C1 segment of cervical spinal cord (tissue), 14 donors: ENCODE results near the gene TCEAL3.
"Not testable (repeated sequence)": the region's sequence is repeated elsewhere in the genome, so short reads cannot be mapped to it uniquely, and the experiment has no call there.

ENCODE experiments used
- DNase-seq, 14 donors: peaks; one replicate each; lab custom pipeline; 2025; lab: John Stamatoyannopoulos, UW

Gene TCEAL3

GRCh38 chrX:103624111-103624510 lies 16.3 kb downstream of the TCEAL3 start:
- peak in 2 of 14 donors; percentile 1 to 25 for DNase-seq

- no peak for DNase-seq
Measured at GRCh38 chrX:103626855-103627254, 19.1 kb downstream of the TCEAL3 start.

- peak in 12 of 14 donors; percentile 31 to 79 (median 53) for DNase-seq
Measured at GRCh38 chrX:103628386-103629317, 20.9 kb downstream of the TCEAL3 start, which contains the start of gene TCEAL1. Gene TCEAL1 (plus strand): TSS chrX:103628975. CDS start chrX:103629917, 942 bp downstream.

GRCh38 chrX:103629318-103630170 lies 21.8 kb downstream of the TCEAL3 start:
- peak in 13 of 14 donors; percentile 27 to 75 (median 62) for DNase-seq

- DNase-seq = no peak
Measured at GRCh38 chrX:103630171-103630511, 22.4 kb downstream of the TCEAL3 start.

GRCh38 chrX:103631145-103631544 lies 23.4 kb downstream of the TCEAL3 start:
- peak in 1 of 14 donors; percentile 2 for DNase-seq

GRCh38 chrX:103635436-103635835 lies 27.7 kb downstream of the TCEAL3 start:
- no peak for DNase-seq

- DNase-seq = no peak
Measured at GRCh38 chrX:103637604-103638338, 30.0 kb downstream of the TCEAL3 start.

- not testable (repeated sequence) for DNase-seq
Measured at GRCh38 chrX:103638479-103639346, 30.9 kb downstream of the TCEAL3 start.

- DNase-seq = no peak
Measured at GRCh38 chrX:103640401-103641155, 32.8 kb downstream of the TCEAL3 start.

- DNase-seq = no peak
Measured at GRCh38 chrX:103644125-103644524, 36.4 kb downstream of the TCEAL3 start.

- no peak for DNase-seq
Measured at GRCh38 chrX:103647630-103648029, 39.9 kb downstream of the TCEAL3 start.

- no peak for DNase-seq
Measured at GRCh38 chrX:103651151-103651773, 43.5 kb downstream of the TCEAL3 start.

- DNase-seq = not testable (repeated sequence)
Measured at GRCh38 chrX:103655230-103656000, 47.7 kb downstream of the TCEAL3 start.

GRCh38 chrX:103656617-103657016 lies 48.9 kb downstream of the TCEAL3 start:
- no peak for DNase-seq

- DNase-seq = not testable (repeated sequence)
Measured at GRCh38 chrX:103657066-103657465, 49.3 kb downstream of the TCEAL3 start.

GRCh38 chrX:103658681-103659433 lies 51.1 kb downstream of the TCEAL3 start:
- DNase-seq = no peak

- DNase-seq = not testable (repeated sequence)
Measured at GRCh38 chrX:103659460-103659859, 51.7 kb downstream of the TCEAL3 start.
